ENCODE data around the gene TPM2. TPM values are rescaled to one million over a fixed set of nuclear protein-coding genes. Genes with fewer than 3 reads are reported as not detected.

TPM2 gene
- total and polyA plus RNA-seq, 9 of the 15 experiments (the other 6 are each of a cell fraction or from before 2014, with no cell fraction given) = 0.28 to 16.1 (median 4.5) TPM

DNA sequence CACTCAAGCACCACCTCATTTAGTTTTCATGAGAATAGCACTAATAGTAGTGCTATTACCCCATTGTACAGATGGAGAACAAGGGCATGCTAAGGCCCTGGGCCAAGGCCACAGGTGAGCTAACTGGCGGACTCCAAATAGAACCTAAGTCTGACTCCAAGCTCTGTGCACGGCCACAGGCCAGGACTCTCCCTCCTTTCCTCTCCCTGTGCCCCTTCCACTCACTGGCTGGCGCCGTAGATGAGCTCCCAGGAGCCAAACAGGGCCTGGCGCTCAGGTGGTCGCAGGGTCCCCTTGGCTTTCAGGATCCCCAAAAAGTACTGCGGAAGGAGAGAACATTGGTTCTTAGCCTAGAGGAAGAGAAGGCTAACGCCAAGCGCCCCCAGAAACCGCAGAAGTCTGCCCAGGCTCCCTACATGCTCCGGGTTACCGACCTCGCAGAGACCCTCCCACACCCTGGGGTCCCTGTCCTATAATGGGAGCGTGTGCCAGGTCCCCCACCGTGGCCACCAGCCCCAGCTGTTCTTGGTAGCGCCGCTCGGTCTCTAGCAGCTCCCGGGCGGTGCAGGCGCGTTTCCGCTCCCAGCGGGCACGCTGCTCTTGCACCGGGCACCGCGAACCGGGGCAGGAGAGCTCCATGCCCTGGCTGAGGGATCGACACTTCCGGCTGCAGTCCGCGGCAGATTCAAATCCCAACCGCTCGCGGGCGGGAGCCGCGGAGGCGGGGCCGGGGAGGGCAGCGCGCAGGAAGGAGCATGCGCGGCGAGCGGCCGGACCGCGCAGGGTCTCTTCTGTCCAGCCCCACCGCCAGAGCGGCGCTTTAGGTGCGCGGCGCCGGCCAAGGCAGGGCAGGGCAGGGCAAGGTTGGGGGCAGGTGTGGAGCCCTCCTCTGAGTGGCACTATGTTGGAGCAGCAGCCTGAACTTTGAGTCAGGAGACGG, 24.9 kb downstream of the TPM2 start, which contains the start of gene ARHGEF39 (continued):
- TF ChIP-seq, protein P1, sequence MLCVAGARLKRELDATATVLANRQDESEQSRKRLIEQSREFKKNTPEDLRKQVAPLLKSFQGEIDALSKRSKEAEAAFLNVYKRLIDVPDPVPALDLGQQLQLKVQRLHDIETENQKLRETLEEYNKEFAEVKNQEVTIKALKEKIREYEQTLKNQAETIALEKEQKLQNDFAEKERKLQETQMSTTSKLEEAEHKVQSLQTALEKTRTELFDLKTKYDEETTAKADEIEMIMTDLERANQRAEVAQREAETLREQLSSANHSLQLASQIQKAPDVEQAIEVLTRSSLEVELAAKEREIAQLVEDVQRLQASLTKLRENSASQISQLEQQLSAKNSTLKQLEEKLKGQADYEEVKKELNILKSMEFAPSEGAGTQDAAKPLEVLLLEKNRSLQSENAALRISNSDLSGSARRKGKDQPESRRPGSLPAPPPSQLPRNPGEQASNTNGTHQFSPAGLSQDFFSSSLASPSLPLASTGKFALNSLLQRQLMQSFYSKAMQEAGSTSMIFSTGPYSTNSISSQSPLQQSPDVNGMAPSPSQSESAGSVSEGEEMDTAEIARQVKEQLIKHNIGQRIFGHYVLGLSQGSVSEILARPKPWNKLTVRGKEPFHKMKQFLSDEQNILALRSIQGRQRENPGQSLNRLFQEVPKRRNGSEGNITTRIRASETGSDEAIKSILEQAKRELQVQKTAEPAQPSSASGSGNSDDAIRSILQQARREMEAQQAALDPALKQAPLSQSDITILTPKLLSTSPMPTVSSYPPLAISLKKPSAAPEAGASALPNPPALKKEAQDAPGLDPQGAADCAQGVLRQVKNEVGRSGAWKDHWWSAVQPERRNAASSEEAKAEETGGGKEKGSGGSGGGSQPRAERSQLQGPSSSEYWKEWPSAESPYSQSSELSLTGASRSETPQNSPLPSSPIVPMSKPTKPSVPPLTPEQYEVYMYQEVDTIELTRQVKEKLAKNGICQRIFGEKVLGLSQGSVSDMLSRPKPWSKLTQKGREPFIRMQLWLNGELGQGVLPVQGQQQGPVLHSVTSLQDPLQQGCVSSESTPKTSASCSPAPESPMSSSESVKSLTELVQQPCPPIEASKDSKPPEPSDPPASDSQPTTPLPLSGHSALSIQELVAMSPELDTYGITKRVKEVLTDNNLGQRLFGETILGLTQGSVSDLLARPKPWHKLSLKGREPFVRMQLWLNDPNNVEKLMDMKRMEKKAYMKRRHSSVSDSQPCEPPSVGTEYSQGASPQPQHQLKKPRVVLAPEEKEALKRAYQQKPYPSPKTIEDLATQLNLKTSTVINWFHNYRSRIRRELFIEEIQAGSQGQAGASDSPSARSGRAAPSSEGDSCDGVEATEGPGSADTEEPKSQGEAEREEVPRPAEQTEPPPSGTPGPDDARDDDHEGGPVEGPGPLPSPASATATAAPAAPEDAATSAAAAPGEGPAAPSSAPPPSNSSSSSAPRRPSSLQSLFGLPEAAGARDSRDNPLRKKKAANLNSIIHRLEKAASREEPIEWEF (CRISPR knock-in tag; IDR thresholded peaks at IDR 0.05) = no peak
- TF ChIP-seq ETV5 (CRISPR knock-in tag; IDR thresholded peaks at IDR 0.05; ENCODE audit: low read depth) (peak; percentile 80; the same call in 1 of the 2 replicates), EP300 (IDR thresholded peaks at IDR 0.05; ENCODE audit: low read length) (no peak), PHF20 (IDR thresholded peaks at IDR 0.05; ENCODE audit: partially characterized antibody) (no peak), GTF2F1 (IDR thresholded peaks at IDR 0.05; ENCODE audit: low read depth, low read length) (no peak), SIX5 (IDR thresholded peaks at IDR 0.05; ENCODE audit: borderline replicate concordance in 1 of 2, insufficient read depth in 1 of 2, low read depth in 1 of 2, low read length in 2 of 2) (no peak), RUNX1 (IDR thresholded peaks at IDR 0.05; ENCODE audit: low read depth) (no peak), ESRRA (IDR thresholded peaks at IDR 0.05; ENCODE audit: borderline replicate concordance, low read depth) (no peak; the same call in 1 of the 2 replicates), ZBED1 (IDR thresholded peaks at IDR 0.05) (no peak), ZNF778 (CRISPR knock-in tag; IDR thresholded peaks at IDR 0.05) (no peak), NR4A1 (CRISPR knock-in tag; IDR thresholded peaks at IDR 0.05) (no peak), NR4A1 (tag; IDR thresholded peaks at IDR 0.05) (no peak), CBX8 (IDR thresholded peaks at IDR 0.05; ENCODE audit: borderline replicate concordance, extremely low read depth, low read depth, low read length, poor library complexity, severe bottlenecking) (no peak)
- TF ChIP-seq, protein P2, sequence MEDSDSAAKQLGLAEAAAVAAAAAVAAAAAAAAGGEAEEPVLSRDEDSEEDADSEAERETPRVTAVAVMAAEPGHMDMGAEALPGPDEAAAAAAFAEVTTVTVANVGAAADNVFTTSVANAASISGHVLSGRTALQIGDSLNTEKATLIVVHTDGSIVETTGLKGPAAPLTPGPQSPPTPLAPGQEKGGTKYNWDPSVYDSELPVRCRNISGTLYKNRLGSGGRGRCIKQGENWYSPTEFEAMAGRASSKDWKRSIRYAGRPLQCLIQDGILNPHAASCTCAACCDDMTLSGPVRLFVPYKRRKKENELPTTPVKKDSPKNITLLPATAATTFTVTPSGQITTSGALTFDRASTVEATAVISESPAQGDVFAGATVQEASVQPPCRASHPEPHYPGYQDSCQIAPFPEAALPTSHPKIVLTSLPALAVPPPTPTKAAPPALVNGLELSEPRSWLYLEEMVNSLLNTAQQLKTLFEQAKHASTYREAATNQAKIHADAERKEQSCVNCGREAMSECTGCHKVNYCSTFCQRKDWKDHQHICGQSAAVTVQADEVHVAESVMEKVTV (CRISPR knock-in tag; IDR thresholded peaks at IDR 0.05) = no peak
- TF ChIP-seq, protein P3, sequence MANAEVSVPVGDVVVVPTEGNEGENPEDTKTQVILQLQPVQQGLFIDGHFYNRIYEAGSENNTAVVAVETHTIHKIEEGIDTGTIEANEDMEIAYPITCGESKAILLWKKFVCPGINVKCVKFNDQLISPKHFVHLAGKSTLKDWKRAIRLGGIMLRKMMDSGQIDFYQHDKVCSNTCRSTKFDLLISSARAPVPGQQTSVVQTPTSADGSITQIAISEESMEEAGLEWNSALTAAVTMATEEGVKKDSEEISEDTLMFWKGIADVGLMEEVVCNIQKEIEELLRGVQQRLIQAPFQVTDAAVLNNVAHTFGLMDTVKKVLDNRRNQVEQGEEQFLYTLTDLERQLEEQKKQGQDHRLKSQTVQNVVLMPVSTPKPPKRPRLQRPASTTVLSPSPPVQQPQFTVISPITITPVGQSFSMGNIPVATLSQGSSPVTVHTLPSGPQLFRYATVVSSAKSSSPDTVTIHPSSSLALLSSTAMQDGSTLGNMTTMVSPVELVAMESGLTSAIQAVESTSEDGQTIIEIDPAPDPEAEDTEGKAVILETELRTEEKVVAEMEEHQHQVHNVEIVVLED (CRISPR knock-in tag; IDR thresholded peaks at IDR 0.05) = no peak
- TF ChIP-seq, protein P4, sequence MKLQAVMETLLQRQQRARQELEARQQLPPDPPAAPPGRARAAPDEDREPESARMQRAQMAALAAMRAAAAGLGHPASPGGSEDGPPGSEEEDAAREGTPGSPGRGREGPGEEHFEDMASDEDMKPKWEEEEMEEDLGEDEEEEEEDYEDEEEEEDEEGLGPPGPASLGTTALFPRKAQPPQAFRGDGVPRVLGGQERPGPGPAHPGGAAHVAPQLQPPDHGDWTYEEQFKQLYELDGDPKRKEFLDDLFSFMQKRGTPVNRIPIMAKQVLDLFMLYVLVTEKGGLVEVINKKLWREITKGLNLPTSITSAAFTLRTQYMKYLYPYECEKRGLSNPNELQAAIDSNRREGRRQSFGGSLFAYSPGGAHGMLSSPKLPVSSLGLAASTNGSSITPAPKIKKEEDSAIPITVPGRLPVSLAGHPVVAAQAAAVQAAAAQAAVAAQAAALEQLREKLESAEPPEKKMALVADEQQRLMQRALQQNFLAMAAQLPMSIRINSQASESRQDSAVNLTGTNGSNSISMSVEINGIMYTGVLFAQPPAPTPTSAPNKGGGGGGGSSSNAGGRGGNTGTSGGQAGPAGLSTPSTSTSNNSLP (IDR thresholded peaks at IDR 0.05; ENCODE audit: borderline replicate concordance, low read depth, low read length) = no peak
